HG02610 (cell line): Measurements from ENCODE around the gene CNPY1.
"Not testable (repeated sequence)": the region's sequence is repeated elsewhere in the genome, so short reads cannot be mapped to it uniquely, and the experiment has no call there.

Experiments used
- ATAC-seq: cut with Tn5 transposase; IDR thresholded peaks from one replicate; pipeline ENCODE4 v1.9.1; 2021; ENCODE audit warnings: mild to moderate bottlenecking, moderate library complexity; ENCODE audit not compliant: unreplicated experiment

Gene CNPY1

DNA sequence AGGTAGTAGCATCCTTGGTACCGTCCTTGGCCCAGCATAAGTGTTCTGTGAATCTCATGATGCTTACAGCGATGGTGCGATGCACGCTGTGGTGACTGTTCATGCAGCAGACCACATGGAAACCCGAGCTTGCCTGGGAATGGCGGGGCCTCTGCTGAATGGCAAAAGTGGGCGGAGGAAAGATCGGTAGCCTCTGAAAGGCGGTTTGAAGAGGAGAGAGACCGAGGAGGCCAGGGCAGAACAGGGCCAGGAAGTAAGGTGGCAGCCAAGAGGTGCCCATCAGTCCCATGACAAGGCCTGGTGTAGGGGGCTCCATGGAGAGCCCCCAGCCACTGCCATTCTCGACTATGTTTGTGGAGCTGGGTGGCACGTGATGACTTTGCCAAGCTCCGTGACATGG, 33.2 kb upstream of the CNPY1 start:
- ATAC-seq = no peak

DNA sequence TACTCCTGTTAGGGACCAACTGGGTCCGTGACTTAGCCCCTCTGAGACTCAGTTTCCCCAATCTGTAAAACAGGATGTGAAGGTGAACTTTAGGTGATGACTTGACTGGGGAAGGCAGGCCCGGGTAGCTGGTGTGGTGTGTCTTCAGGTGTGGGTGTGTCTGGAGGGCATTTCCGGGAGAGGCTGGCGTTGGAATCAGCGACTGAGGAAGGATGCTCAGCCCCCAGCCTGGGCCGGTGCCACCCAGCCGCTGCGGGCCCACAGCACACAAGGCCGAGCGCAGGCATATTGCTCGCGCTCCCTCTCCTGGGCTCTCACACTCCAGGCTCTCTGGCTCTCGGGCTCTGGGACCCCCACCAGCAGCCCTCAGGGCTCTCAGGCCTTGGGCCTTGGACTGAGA, 31.7 kb upstream of the CNPY1 start:
- no peak for ATAC-seq

DNA sequence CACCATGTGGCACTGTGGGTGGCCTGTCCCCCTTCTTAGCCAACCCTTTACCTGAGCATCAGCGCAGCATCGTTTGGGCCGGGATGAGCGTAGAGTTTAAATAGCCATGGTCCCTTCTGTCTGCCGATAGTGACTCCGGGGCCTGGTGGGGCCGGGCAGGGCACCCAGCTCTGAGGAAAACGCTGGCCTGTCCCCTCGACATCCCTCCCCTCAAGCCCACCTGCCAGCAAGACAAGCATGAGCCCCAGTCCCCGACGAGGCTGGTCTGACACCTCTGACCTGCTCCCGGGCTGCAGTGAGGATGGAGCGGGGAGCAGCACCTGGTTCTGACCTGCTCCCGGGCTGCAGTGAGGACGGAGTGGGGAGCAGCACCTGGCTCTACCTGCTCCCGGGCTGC, 31.1 kb upstream of the CNPY1 start:
- ATAC-seq = no peak

DNA sequence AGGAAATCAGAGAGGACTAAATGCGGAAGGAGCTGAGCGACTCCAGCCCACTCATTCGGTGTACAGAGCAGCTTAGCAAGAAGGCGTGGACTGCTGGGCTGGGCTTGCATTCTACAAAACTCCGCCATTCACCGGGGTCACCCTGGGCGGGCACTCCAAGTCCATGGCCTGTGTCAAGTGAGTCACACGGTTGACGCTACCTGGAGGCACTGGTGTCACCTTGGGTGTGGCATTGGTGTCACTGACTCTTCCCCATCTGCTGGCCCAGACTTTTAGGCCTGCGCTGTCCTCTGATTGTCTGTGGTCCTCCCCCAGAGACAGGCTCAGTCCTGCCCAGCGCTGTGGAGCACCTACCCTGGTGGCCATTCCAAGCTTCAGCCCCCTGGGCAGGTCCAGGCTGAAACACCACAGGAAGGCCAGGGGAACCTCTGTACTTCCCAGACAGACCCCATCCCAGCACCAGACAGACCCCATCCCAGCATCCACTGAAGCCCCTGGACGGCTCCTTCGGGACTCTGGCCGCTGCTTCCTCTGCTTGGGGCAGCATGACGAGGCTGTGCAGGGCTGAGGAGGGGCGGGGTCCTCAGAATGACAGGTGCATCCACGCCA, 30.6 kb upstream of the CNPY1 start:
- ATAC-seq = no peak

DNA sequence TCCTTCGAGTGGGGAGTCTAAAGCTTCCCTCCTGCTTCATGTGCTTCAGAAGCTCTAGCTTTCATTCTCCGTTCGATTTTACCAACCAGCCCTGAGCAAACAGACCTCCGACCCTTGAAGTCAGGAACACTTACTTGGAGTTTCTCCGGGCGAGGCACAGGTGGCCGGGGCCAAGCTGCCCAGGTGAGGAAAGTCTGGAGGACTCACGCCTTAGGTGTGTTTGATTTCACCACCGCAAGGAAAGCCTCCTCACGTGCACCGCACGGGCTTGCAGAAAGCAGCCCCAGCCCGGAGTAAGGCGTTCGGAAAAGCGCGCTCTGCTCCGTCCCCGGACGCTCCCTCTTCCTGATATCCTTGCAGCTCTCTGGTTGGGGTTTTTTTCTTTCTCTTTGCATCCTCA, 30.1 kb upstream of the CNPY1 start:
- no peak for ATAC-seq

DNA sequence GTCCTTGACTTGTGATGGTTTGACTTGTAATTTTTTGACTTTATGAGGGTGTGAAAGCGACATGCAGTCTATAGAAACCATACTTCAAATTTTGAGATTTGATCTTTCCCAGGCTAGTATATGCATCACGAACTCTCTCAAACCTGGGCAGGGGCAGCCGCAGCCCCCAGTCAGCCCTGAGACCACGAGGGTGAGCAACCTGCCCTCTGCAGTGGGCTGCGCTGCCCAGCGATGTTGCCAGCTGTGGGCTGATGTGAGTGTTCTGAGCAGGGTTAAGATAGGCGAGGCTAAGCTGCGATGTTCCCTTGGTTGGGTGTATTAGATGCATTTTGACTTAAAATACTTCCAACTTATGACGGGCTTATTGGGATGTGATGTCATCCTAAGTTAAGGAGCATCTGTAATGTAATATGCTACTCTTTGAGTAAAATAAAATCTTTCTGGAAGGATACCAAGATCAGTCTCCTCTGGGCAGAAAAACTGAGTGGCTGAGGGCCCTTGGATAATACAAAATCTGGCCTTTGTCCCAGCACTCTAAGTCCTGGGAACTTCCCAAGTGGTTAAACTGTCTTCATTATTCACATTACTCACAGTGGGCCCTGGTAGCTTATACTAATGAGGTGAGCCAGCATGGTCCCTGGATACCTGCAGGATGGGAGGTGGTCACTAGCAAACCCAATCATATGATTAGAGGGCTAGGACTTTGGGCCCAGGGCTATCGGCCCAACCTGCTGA, 28.4 kb upstream of the CNPY1 start:
- no peak for ATAC-seq

- no peak for ATAC-seq
These were observed 25.4 kb upstream of the CNPY1 start for GRCh38 chr7:155571581-155572345.

DNA sequence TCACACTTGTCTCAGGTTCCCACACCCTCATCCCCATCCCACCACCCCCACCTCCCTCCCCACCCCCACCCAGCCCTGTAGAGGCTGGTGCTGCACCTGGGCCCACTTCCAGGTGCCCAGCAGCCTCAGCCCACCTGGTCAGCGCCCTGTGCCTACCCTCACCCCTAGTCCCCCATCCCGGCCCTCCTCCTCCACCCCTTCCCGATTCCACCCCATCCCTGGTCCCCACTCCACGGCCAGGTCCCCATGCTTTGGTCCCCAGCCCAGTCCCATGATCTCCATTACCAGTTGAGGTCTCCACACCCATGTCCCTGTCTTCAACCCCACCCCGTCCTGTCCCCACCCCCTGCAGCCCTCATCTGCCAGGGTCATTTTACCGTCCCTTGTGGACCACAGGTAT, 24.6 kb upstream of the CNPY1 start:
- ATAC-seq = no peak

DNA sequence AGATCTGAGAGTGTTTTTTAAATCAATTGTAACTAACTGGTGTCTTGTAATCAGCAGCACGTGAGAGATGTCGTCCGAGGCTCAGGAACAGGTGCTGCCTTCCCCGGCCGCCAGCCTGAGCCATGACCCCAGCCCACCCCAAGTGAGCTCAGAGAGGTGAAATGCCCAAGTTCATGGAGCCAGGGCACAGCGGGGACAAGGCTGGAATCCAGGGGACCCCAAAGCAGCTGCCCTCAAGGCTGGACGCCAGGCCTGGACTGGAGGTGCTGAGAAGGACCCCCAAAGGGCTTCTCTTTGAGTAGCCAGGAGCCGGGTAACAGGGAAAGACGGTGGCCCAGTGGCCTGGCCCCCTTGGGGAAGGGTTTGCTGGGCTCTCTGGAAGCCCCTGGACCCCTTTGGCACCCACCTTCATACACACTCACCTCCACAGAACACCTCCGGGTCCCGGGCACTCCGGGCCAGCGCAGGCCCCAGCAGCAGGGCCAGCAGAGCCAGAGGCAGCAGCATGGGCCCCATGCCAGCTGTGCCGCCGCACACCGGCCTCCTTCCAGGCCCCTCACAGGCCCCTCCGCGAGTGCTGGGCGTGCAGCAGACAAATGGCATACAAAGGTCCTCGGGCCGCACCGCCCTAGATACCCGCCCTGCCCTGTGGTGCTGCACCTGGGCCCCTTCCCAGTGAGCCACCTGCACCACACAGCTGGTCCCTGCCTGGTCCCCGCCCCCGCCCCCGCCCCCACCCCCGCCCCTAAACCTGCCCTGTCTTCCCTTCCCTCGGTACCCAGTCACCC, 24.0 kb upstream of the CNPY1 start:
- no peak for ATAC-seq

DNA sequence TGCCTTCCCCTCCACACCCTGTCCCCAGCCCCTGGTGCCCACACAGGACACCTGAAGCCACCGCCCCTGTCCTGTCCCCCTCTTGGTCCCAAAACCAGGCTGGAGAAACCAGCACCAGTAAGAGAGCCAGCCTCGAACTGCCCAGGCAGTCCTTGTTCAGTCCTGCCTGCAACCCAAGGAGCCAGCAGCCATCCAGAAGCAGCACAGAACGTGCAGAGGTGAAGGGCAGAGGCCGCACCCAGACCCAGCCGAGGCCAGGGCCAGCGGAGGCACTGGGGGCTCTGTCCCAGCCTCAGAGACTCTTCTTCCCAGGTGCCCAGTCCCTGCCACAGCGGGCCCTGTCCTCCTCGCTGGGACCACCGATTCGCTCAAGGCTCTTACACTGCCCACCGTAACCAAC, 23.3 kb upstream of the CNPY1 start:
- no peak for ATAC-seq

DNA sequence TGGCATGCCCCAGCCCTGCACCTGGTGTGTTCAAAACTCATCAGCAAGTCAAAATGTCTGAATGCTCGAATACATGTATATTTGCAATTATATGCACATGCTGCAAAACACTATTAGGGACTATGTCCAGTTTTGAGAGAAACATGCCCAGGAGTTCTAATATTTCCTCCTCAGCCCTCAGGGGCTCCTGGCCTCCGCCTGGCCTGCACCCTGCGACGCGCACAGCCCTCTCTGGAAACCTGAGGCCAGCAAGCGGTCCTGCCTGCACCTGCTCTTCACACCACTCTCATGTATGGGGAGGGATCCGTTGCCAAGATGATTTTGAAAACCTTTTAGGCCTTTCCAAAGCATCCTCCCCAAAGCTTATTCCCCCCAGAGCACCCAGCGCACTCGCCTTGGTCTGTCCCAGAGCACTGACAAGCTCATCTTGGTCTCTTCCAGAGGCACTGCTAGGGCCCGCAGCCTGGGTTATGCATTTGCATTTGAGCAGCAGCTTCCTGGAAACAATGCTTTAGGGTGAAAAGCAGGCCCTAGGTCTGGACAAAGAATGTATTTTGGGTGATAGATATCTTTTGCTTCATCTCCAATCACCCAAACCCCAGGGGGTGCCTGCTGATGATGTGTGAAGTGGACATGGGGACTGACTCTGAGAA, 22.6 kb upstream of the CNPY1 start:
- ATAC-seq = no peak

GRCh38 chr7:155568333-155568660, 21.9 kb upstream of the CNPY1 start:
- no peak for ATAC-seq

GRCh38 chr7:155567646-155568332, 21.4 kb upstream of the CNPY1 start:
- no peak for ATAC-seq

GRCh38 chr7:155566011-155566836, 19.9 kb upstream of the CNPY1 start:
- ATAC-seq = no peak

DNA sequence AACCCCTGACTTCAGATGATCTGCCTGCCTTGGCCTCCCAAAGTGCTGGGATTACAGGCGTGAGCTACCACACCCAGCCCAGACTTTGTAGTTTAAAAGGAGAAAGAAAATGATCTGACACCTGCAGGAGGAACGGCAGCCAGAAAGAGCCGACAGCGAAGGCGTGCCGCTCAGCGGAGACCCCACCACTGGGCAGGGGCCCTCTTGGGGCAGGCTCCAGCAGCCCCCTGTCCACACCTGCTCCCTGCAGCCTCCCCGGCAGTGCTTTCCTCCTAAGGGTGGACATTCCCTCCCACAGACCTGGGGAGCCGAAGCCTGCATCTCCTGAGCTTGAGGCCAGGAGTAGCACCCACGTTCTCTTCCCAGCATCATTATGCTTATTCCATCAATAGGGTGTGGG, 19.2 kb upstream of the CNPY1 start:
- ATAC-seq = no peak

GRCh38 chr7:155562976-155563375, 16.6 kb upstream of the CNPY1 start:
- not testable (repeated sequence) for ATAC-seq

DNA sequence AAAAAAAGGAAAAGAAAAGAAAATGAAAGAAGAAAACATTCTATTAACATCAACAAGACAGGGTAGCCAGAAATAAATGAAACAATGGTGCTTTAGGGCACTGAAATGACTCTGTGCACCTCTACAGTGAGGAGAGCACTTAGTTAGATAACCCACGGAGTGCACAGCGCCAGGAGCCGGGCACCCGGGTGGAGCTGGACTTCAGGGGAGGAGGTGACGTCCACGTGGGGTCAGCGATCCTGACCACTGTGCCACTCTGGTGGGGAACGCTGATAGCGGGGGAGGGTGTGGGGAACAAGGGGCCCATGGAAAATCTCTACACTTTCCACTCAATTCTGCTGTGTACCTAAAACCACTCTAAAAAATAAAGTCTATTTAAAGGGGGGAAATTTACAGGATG, 15.7 kb upstream of the CNPY1 start:
- no peak for ATAC-seq

DNA sequence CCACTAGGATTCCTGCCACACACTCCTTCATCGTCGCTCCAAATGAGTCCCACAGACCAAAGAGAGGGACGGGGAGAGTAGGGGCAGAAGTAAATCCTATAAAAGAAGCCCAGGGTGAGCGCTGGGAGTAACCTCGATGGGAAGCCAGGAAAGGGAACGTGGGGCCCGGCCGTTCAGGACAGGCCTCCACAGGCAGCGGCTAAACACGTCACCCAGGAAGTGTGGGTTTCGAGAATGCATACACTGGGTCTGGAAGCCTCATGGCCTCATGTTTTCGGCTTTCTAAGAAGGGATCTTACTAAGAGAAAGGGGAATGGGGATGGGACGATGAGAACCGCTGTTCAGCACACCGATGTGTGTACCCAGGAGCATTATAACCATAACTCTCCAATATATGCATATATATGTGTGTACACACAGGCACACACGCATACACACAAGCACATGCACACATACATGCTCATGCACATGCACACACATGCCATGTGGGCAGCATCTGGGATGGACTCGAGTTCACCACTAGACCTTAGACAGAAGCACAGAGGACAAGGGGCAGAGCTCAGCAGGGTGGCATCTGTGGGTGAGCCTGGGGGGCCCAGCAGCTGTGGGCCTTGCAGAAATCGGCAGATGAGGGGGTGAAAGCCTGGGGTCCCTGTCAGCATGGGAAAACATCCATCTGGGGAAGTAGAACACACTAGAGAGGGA, 14.8 kb upstream of the CNPY1 start:
- ATAC-seq = no peak
